ENCODE data around the gene SARS1.

Gene SARS1

GRCh38 chr1:109259674-109260557 lies 46.2 kb downstream of the SARS1 start:
- in situ Hi-C loops (cut with MboI; ENCODE audit: low sequenced_read_pairs): no loop called here

GRCh38 chr1:109261006-109261405 lies 47.3 kb downstream of the SARS1 start:
- in situ Hi-C loops (cut with MboI; ENCODE audit: low sequenced_read_pairs): no loop called here

- in situ Hi-C loops (cut with MboI; ENCODE audit: low sequenced_read_pairs): no loop called here
Observed at GRCh38 chr1:109261578-109261977, 47.9 kb downstream of the SARS1 start.

GRCh38 chr1:109262231-109263055 lies 48.7 kb downstream of the SARS1 start:
- in situ Hi-C loops (cut with MboI; ENCODE audit: low sequenced_read_pairs): no loop called here

GRCh38 chr1:109263234-109263596 lies 49.5 kb downstream of the SARS1 start:
- in situ Hi-C loops (cut with MboI; ENCODE audit: low sequenced_read_pairs): no loop called here

- in situ Hi-C loops (cut with MboI; ENCODE audit: low sequenced_read_pairs): no loop called here
Observed at GRCh38 chr1:109263597-109264378, 50.1 kb downstream of the SARS1 start.

- in situ Hi-C loops (cut with MboI; ENCODE audit: low sequenced_read_pairs): no loop called here
Observed at GRCh38 chr1:109264379-109264755, 50.6 kb downstream of the SARS1 start.

- in situ Hi-C loops (cut with MboI; ENCODE audit: low sequenced_read_pairs): no loop called here
Observed at GRCh38 chr1:109265016-109265415, 51.3 kb downstream of the SARS1 start.

GRCh38 chr1:109265741-109266330 lies 52.1 kb downstream of the SARS1 start:
- in situ Hi-C loops (cut with MboI; ENCODE audit: low sequenced_read_pairs): no loop called here

- in situ Hi-C loops (cut with MboI; ENCODE audit: low sequenced_read_pairs): no loop called here
Observed at GRCh38 chr1:109266965-109267364, 53.2 kb downstream of the SARS1 start.

- in situ Hi-C loops (cut with MboI; ENCODE audit: low sequenced_read_pairs): no loop called here
Observed at GRCh38 chr1:109267743-109268300, 54.1 kb downstream of the SARS1 start.

GRCh38 chr1:109268431-109269211 lies 54.9 kb downstream of the SARS1 start:
- in situ Hi-C loops (cut with MboI; ENCODE audit: low sequenced_read_pairs): no loop called here

GRCh38 chr1:109269212-109269980 lies 55.7 kb downstream of the SARS1 start:
- in situ Hi-C loops (cut with MboI; ENCODE audit: low sequenced_read_pairs): no loop called here

GRCh38 chr1:109269981-109270622 lies 56.4 kb downstream of the SARS1 start:
- in situ Hi-C loops (cut with MboI; ENCODE audit: low sequenced_read_pairs): no loop called here

- in situ Hi-C loops (cut with MboI; ENCODE audit: low sequenced_read_pairs): no loop called here
Observed at GRCh38 chr1:109270623-109271317, 57.1 kb downstream of the SARS1 start.

GRCh38 chr1:109271458-109271857 lies 57.7 kb downstream of the SARS1 start:
- in situ Hi-C loops (cut with MboI; ENCODE audit: low sequenced_read_pairs): no loop called here

- in situ Hi-C loops (cut with MboI; ENCODE audit: low sequenced_read_pairs): no loop called here
Observed at GRCh38 chr1:109272021-109272799, 58.5 kb downstream of the SARS1 start.
